Activated CD4-positive, alpha-beta T cell treated with anti-CD3 and anti-CD28 coated beads for 1 hour (primary cell): ENCODE data around the gene NUSAP1.
"Not testable (repeated sequence)": the region's sequence is repeated elsewhere in the genome, so short reads cannot be mapped to it uniquely, and the experiment has no call there.

Experiments
- DNase-seq: peaks from one replicate; pipeline ENCODE4 v3.0.0-alpha.2; 2020

NUSAP1 gene

DNA sequence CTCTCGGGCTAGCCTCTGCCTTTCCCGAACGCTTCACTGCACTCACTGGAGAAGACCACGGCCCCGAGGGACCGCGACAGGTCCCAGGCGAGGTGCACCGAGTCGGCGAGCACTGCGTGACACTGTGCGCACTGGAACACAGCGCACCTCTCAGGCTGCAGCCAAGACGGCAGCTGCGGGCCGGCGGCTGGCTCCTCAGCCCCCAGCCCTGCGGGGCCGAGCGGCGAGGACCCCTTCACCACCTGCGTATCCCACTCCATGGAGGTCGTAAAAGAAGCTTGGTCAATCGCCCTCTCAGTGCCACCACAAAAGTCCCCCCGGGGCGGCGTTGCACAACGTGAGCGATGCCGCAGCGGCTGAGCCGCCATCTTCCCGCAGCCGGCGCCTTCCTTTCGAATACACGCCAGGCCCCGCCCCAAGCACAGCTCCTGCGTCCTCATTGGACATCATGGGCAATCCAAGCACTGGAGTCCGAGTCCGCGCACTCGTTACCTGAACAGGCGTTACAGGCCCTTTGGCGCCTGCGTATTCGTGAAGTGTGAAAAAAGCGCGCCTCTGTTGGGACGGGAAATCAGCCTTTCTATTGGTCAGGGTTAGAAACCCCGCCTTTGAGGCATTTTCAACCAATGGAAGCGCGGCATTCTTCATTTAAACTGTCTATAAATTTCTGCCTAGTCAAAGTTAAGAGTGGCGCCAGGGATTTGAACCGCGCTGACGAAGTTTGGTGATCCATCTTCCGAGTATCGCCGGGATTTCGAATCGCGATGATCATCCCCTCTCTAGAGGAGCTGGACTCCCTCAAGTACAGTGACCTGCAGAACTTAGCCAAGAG, at the start of gene NUSAP1, which contains the start of gene OIP5:
Gene NUSAP1 (plus strand): TSS at position 688 of the 832 bp plus-strand sequence. CDS start 77 bp downstream, at position 765.
Gene OIP5 (minus strand): TSS at position 398 of the 832 bp plus-strand sequence. CDS start 30 bp downstream, at position 368.
- DNase-seq: peak; percentile 96

GRCh38 chr15:41282980-41283652, 49.6 kb upstream of the NUSAP1 start:
- not testable (repeated sequence) for DNase-seq

GRCh38 chr15:41283653-41284426, 48.8 kb upstream of the NUSAP1 start:
- peak; percentile 94 for DNase-seq

DNA sequence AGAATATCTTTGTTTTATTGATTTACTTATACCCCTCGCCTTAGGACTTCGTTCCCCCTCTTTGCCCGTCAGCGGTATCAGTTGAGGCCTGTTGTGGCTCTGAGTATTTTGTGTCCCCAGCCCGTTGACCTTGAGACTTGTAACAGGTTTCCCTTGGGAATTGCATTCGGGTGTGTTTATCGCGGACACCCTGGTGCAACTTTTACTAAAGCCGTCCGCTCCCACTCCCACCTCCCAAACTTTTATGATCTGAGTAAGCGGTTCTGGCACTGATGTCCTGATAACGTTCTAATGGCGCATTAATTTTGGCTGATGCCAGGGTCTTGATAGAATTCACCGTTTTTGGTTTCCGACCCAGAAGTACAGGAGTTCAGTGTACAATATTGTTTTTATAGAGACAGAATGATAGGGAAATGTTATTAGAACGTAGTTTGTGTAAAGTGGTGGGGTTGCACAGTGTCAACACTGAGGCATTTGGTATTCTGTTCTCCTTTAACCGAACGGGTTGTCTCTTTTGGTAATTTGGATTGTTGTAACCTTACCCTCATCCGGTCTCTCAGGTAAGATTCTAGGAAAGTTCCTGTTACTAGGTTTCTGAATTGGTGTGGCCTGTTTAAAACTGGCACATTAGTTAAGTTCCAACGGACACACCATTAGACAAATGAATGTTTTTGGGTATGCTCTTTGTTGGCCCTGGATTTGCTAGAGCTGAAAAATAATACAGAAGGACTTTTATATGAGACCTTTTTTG, 48.1 kb upstream of the NUSAP1 start:
- DNase-seq: no peak

- no peak for DNase-seq
Observed at GRCh38 chr15:41285285-41285684, 47.4 kb upstream of the NUSAP1 start.

DNA sequence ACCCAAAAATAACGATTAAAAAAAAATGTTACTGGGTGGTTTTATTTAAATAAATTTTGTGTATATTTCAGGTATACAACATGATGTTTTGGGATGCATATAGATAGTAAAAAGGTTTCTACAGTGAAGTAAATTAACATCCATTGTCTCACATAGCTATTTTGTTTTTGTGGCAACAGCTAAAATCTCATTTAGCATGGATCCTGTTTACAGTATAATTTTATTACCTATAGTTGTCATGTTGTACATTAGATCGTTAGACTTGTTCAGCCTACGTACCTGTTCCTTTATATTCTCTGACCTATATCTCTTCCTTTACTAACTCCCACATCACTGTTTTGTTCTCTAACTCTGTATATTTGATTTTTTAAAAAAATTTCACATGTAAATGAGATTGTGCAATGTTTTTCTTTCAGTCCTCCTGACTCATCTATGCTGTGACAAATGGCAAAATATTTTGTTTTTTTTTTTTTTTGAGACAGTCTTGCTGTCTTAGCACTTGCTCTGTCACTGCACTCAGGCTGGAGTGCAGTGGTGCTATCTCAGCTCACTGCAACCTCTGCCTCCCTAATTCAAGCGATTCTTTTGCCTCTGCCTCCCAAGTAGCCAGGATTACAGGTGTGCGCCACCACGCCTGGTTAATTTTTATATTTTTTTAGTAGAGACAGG, 45.9 kb upstream of the NUSAP1 start:
- no peak for DNase-seq

GRCh38 chr15:41288464-41288863, 44.2 kb upstream of the NUSAP1 start:
- DNase-seq: no peak

- DNase-seq: no peak
Observed at GRCh38 chr15:41289953-41290352, 42.7 kb upstream of the NUSAP1 start.

- DNase-seq: no peak
Observed at GRCh38 chr15:41291065-41291631, 41.5 kb upstream of the NUSAP1 start.

DNA sequence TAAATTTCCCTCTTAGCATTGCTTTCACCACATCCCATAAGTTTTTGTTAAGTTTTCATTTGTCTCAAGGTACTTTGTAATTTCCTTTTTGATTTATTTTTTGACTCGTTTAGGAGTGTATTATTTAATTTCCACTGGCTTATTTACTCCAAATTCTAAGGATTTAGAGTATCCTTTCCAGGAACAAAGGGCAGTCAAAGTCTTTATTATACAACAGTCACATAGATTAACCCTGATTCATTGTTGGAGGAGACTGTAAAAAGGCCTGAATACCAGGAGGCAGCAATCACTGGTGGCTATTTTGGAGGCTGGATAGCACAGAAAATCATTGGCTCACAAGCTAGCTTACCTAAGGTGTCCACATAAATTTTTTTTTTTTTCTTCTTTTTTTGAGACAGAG, 40.2 kb upstream of the NUSAP1 start:
- DNase-seq: no peak

DNA sequence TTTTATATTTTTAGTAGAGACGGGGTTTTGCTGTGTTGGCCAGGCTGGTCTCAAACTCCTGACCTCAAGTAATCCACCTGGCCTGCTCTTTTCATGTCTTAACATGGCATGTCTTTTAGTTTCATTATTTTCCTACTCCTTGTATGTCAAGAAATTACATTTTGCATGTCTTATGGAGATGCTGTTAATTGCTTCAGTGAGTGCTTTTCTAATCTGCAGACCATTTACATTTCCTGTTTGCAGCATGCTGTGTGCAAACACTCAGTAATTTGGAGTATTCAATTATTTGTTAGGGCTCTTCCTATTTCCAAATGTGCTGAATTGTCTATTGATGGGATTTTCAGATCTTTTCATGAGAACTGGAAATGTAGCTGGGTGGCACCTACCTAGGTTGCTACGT, 31.5 kb upstream of the NUSAP1 start:
- not testable (repeated sequence) for DNase-seq

GRCh38 chr15:41301587-41301986, 31.1 kb upstream of the NUSAP1 start:
- DNase-seq: no peak

- no peak for DNase-seq
Observed at GRCh38 chr15:41304149-41304770, 28.4 kb upstream of the NUSAP1 start.

DNA sequence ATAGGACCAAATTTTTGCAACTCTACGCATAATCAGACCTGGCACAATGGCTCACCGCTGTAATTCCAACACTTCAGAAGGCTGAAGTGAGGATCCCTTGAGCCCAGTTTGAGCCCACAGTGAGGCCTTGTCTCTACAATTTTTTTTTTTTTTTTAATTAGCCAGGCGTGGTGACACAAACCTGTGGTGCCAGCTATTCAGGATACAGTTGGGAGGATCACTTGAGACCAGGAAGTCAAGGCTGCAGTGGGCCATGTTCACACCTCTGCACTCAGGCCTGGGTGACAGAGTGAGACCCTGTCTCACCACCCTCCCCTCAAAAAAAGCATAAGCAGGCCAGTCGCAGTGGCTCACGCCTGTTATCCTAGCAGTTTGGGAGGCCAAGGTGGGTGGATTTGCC, 25.0 kb upstream of the NUSAP1 start:
- no peak for DNase-seq

- DNase-seq: no peak
Observed at GRCh38 chr15:41309226-41309905, 23.3 kb upstream of the NUSAP1 start.

DNA sequence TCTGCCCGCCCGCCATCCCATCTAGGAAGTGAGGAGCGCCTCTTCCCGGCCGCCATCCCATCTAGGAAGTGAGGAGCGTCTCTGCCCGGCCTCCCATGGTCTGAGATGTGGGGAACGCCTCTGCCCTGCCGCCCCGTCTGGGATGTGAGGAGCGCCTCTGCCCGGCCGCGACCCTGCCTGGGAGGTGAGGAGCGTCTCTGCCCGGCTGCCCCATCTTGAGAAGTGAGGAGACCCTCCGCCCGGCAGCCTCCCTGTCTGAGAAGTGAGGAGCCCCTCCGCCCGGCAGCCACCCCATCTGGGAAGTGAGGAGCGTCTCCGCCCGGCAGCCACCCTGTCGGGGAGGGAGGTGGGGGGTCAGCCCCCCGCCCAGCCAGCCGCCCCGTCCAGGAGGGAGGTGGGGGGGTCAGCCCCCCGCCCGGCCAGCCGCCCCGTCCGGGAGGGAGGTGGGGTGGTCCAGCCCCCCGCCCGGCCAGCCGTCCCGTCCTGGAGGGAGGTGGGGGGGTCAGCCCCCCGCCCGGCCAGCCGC, 11.8 kb upstream of the NUSAP1 start:
- DNase-seq: not testable (repeated sequence)

DNA sequence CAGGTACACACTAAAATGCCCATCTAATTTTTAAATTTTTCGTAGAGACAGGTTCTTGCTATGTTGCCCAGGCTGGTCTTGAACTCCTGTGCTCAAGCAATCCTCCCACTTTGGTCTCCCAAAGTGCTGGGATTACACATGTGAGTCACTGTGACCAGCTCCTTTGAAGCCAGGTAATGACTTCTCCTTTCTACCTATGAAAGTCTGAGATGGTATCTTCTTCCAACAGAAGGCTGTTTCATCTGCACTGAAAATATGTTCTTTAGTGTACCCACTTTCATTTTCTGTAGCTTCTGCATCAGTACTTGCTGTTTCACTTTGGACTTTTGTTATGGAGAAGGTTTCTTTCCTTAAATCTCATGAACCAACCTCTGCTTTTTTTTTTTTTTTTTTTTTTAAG, 9.1 kb upstream of the NUSAP1 start:
- no peak for DNase-seq

- no peak for DNase-seq
Observed at GRCh38 chr15:41331281-41331680, 1.4 kb upstream of the NUSAP1 start.

GRCh38 chr15:41331833-41332193, 868 bp upstream of the NUSAP1 start:
- DNase-seq: no peak

DNA sequence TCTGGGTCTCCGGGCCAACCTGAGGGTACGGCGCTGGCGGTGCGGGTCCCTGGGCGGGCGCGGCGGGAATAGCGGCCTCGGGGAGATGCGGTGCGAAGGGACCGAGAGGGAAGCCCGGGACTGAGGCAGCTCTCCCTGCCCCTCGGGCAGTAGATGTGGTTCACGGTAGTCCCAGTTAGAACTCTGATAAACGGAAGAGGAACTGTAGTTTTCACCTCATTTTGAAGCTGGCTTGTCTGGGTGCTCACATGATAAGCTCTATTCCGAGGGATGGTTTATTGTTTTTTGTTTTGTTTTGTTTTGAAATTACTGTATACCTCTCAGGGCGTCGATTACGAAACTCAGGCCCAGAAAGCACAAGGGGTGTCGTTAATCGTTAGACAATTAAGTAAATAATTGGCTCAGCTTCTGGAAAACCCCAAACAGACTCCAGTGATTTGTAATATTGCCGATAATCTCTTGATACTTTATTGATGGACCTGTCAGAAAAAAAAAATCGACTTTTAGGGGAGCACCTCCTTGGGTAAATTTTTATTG, 413 bp downstream of the NUSAP1 start:
- no peak for DNase-seq
